Measurements from ENCODE around the gene ERN1.

DNA sequence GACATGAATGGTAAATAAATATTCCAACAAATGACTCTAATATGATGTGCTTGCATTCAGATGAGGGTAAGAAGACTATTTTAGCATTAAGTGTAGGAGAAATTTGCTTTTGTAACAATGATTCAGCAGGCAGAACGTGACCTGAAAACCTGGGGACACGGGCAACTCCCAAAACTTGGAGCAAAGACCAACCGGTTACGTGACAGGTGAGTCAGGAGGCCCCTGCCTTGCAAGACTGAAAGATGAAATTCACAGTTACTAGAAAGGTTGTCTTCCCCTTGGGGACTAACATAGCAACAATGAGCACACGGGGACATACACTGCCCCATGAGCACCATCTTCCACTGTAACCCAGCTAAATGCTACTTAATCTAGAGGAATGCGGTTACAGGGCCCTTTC is 33.5 kb upstream of the ERN1 start:
- TF ChIP-seq POLR2A (IDR thresholded peaks at IDR 0.05; ENCODE audit: low read depth, low read length): no peak
- TF ChIP-seq, protein P1, sequence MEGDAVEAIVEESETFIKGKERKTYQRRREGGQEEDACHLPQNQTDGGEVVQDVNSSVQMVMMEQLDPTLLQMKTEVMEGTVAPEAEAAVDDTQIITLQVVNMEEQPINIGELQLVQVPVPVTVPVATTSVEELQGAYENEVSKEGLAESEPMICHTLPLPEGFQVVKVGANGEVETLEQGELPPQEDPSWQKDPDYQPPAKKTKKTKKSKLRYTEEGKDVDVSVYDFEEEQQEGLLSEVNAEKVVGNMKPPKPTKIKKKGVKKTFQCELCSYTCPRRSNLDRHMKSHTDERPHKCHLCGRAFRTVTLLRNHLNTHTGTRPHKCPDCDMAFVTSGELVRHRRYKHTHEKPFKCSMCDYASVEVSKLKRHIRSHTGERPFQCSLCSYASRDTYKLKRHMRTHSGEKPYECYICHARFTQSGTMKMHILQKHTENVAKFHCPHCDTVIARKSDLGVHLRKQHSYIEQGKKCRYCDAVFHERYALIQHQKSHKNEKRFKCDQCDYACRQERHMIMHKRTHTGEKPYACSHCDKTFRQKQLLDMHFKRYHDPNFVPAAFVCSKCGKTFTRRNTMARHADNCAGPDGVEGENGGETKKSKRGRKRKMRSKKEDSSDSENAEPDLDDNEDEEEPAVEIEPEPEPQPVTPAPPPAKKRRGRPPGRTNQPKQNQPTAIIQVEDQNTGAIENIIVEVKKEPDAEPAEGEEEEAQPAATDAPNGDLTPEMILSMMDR (IDR thresholded peaks at IDR 0.05; ENCODE audit: extremely low read depth in 1 of 2, insufficient read depth in 1 of 2, low read depth in 1 of 2, low read length in 2 of 2): no peak
- TF ChIP-seq JUN (IDR thresholded peaks at IDR 0.05; ENCODE audit: borderline replicate concordance, insufficient read depth, insufficient read length, low read depth): no peak
